A549 (cell line): ENCODE data around the gene LRRC38. TPM values are rescaled to one million over a fixed set of nuclear protein-coding genes. Genes with fewer than 3 reads are reported as not detected.

Experiments used
- ATAC-seq, 2 experiments: fragments of 200-7000 bp in 1 of 2; fragments of >200 bp in 1 of 2; cut with Nextera tagmentation in 1 of 2; cut with Tn5 transposase in 1 of 2; 3 replicates each; pipeline versions ENCODE4 v1.8.0 to v1.9.1; 2018 to 2020; ENCODE audit warnings: mild to moderate bottlenecking in 1 of 2, moderate library complexity in 1 of 2
- CTCF ChIA-PET: fragments of 300-600 bp; sonication (Branson Sonifier 250); formaldehyde crosslinking; extraction: SDS; loops from one replicate; lab custom pipeline; 2021; ENCODE audit warnings: antibody characterized with exemption, inconsistent platforms; lab: Yijun Ruan, JAX
- POLR2A ChIA-PET: fragments of 350-600 bp; formaldehyde crosslinking; extraction: SDS; loops from one replicate; lab custom pipeline; 2021; ENCODE audit warnings: antibody characterized with exemption, inconsistent platforms; lab: Yijun Ruan, JAX
- DNase-seq, 2 experiments: peaks; one replicate each; pipeline versions ENCODE4 v3.0.0 to v3.0.0-alpha.2; 2011 to 2016; ENCODE audit warnings: low read depth in 1 of 2, low spot score in 1 of 2
- FAIRE-seq: peaks from 2 replicates; lab custom pipeline; 2011; peaks lifted over from hg19 to GRCh38; lab: Jason Lieb, UNC
- H3K27ac ChIP-seq, 2 experiments: fragments of >200 bp; sonication (Bioruptor Twin); formaldehyde crosslinking; 3 replicates each; pipeline ENCODE4 v1.5.1; 2016 to 2017
- H3K4me1 ChIP-seq: fragments of >200 bp; sonication (Bioruptor Twin); formaldehyde crosslinking; 3 replicates; pipeline ENCODE4 v1.6.1; 2016
- H3K4me2 ChIP-seq: fragments of >200 bp; sonication (Bioruptor Twin); formaldehyde crosslinking; 3 replicates; pipeline ENCODE4 v1.6.1; 2016
- H3K4me3 ChIP-seq: fragments of >200 bp; sonication (Bioruptor Twin); formaldehyde crosslinking; 3 replicates; pipeline ENCODE4 v1.5.1; 2016
- H3K9me3 ChIP-seq: fragments of >200 bp; sonication (Bioruptor Twin); formaldehyde crosslinking; 3 replicates; pipeline ENCODE4 v1.6.1; 2016
- E2F6 ChIP-seq: IDR thresholded peaks from 2 replicates; pipeline ENCODE4 v1.6.1; 2012; ENCODE audit warnings: low read depth, borderline replicate concordance
- KDM5A ChIP-seq: fragments of 200-600 bp; sonication (generic); IDR thresholded peaks from 2 replicates; pipeline ENCODE4 v1.6.1; 2016; ENCODE audit warnings: antibody characterized with exemption, mild to moderate bottlenecking
- TP53 ChIP-seq: fragments of 250-450 bp; sonication (Bioruptor Pico); IDR thresholded peaks from 2 replicates; pipeline ENCODE4 v1.5.0; 2021; ENCODE audit warnings: mild to moderate bottlenecking, moderate library complexity
- WGBS: methylation state at CpG from one replicate; pipeline ENCODE4 v1.1.6; 2017; ENCODE audit errors: missing lambda C conversion rate; 5-methylcytosine and 5-hydroxymethylcytosine counted together
- polyA plus RNA-seq, 4 experiments: library from polyadenylated mRNA; depleted of rRNA in 3 of 4; stranded (reverse); fragments of >200 nt; fragmentation: RNase III in 1 of 4; extraction: RNeasy Plus Mini Kit Qiagen cat#74134 plus additional on column Dnase treatment in 1 of 4; gene quantifications; 2 replicates in 3 of 4; 3 replicates in 1 of 4; pipeline ENCODE4 v1.2.3, GENCODE V29; 2011 to 2017

The LRRC38 gene
- polyA plus RNA-seq, 2 of the 4 experiments (the other 2 are of a cell fraction): not detected

GRCh38 chr1:13430495-13430894 is 83.3 kb downstream of the LRRC38 start:
- WGBS: 39% methylated on average over 4 of the region's 13 CpGs
- no peaks in the 10 kb centered on the region for H3K9me3 ChIP-seq
- no peak for ATAC-seq

More at GRCh38 chr1:13430495-13430894, 83.3 kb downstream of the LRRC38 start:
- ChIA-PET POLR2A (no interaction called here), CTCF (no interaction called here)
- H3K4me1 ChIP-seq: no peaks in the 10 kb centered on the region
- H3K4me2 ChIP-seq: no peak overlapping the region
- FAIRE-seq (no peak), DNase-seq (no peak)
- no peak overlapping the region for H3K27ac ChIP-seq
- TF ChIP-seq KDM5A: no peak
- TF ChIP-seq E2F6: no peak
- TF ChIP-seq TP53 (CRISPR knock-in tag): no peak
- TF ChIP-seq, all 56 proteins: peak for 0
- no peak overlapping the region for H3K4me3 ChIP-seq

Other genes starting within 250 kb of the LRRC38 start
- not detected in 2 replicates for gene PRAMEF8, start 228.9 kb downstream of the LRRC38 start, polyA plus RNA-seq (2011; rRNA removed)
- gene PRAMEF8, start 228.9 kb downstream of the LRRC38 start, polyA plus RNA-seq (2017; fragmentation: RNase III; extraction: RNeasy Plus Mini Kit Qiagen cat#74134 plus additional on column Dnase treatment): not detected in 3 replicates
- gene PRAMEF33, start 210.5 kb downstream of the LRRC38 start, polyA plus RNA-seq (2011; rRNA removed): not detected in 2 replicates
- not detected in 3 replicates for gene PRAMEF33, start 210.5 kb downstream of the LRRC38 start, polyA plus RNA-seq (2017; fragmentation: RNase III; extraction: RNeasy Plus Mini Kit Qiagen cat#74134 plus additional on column Dnase treatment)
- not detected in 2 replicates for gene PRAMEF15, start 198.4 kb downstream of the LRRC38 start, polyA plus RNA-seq (2011; rRNA removed)
- gene PRAMEF15, start 198.4 kb downstream of the LRRC38 start, polyA plus RNA-seq (2017; fragmentation: RNase III; extraction: RNeasy Plus Mini Kit Qiagen cat#74134 plus additional on column Dnase treatment): not detected in 3 replicates
- not detected in 2 replicates for gene PRAMEF14, start 166.9 kb downstream of the LRRC38 start, polyA plus RNA-seq (2011; rRNA removed)
- gene PRAMEF14, start 166.9 kb downstream of the LRRC38 start, polyA plus RNA-seq (2017; fragmentation: RNase III; extraction: RNeasy Plus Mini Kit Qiagen cat#74134 plus additional on column Dnase treatment): not detected in 3 replicates
- gene PRAMEF19, start 142.1 kb downstream of the LRRC38 start, polyA plus RNA-seq (2011; rRNA removed): not detected in 2 replicates
- not detected in 3 replicates for gene PRAMEF19, start 142.1 kb downstream of the LRRC38 start, polyA plus RNA-seq (2017; fragmentation: RNase III; extraction: RNeasy Plus Mini Kit Qiagen cat#74134 plus additional on column Dnase treatment)
- not detected in 2 replicates for gene PRAMEF17, start 124.4 kb downstream of the LRRC38 start, polyA plus RNA-seq (2011; rRNA removed)
- gene PRAMEF17, start 124.4 kb downstream of the LRRC38 start, polyA plus RNA-seq (2017; fragmentation: RNase III; extraction: RNeasy Plus Mini Kit Qiagen cat#74134 plus additional on column Dnase treatment): not detected in 3 replicates
- not detected in 2 replicates for gene PRAMEF20, start 103.6 kb downstream of the LRRC38 start, polyA plus RNA-seq (2011; rRNA removed)
- gene PRAMEF20, start 103.6 kb downstream of the LRRC38 start, polyA plus RNA-seq (2017; fragmentation: RNase III; extraction: RNeasy Plus Mini Kit Qiagen cat#74134 plus additional on column Dnase treatment): not detected in 3 replicates
- not detected in 2 replicates for gene PDPN, start 69.8 kb upstream of the LRRC38 start, polyA plus RNA-seq (2011; rRNA removed)
- not detected in 3 replicates for gene PDPN, start 69.8 kb upstream of the LRRC38 start, polyA plus RNA-seq (2017; fragmentation: RNase III; extraction: RNeasy Plus Mini Kit Qiagen cat#74134 plus additional on column Dnase treatment)
- 8.4 and 8.7 TPM in 2 replicates for gene PRDM2, start 186.2 kb upstream of the LRRC38 start, polyA plus RNA-seq (2011; rRNA removed)
- gene PRDM2, start 186.2 kb upstream of the LRRC38 start, polyA plus RNA-seq (2017; fragmentation: RNase III; extraction: RNeasy Plus Mini Kit Qiagen cat#74134 plus additional on column Dnase treatment): 7.7 to 7.9 TPM (median 7.8 TPM) in 3 replicates